Measurements from ENCODE around the gene GPSM1.

DNA sequence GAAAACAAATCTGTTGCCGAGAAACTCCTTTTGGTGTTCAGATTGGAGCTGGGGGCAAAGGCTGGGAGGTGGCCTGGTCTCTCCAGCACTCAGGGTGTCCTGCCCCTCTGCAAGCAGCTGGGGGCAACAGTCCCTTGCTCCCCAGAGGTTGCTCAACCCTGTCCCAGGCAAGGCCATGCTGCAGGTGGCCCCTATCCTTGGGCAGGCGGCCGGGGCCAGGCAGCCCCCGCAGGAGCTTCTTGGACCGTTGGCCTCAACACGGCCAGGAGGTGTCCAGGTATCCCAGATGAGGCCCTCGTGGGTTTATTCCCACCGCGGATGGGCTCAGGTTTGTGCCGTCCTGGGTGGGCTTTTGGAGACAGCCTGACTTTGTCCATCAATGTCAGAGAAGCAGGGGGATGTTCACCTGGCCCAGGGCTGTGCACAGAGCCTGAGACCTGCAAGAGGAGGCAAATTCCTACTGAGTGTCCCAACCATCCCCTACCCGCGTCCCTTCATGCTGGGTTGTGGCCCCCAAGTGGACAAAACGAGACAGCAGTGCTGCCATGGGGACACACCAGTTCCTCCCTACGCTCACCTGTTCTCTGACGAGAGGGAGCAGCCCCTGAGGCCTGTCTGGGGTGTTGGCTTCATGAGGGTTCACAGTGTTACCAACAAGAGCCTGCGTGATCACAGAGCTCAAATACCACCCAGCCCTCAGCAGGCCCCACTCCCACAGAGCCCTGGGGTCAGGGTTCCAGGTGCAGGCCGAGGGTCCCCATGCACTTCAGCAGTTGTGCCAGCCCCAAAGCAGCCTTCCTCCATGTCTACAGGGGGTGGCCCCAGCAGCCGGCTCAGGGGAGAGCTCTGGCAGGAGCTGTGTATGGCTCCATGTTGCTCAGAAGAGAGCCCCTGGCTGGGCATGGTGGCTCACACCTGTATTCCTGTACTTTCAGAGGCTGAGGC is 14.0 kb upstream of the GPSM1 start:
- TF ChIP-seq POLR2AphosphoS5 (IDR thresholded peaks at IDR 0.05; ENCODE audit: low read depth, low read length): no peak
- TF ChIP-seq CTCF (IDR thresholded peaks at IDR 0.05 in 2 of 3, conservative IDR thresholded peaks at IDR 0.05 in 1 of 3; ENCODE audit: borderline replicate concordance in 1 of 3, insufficient read depth in 1 of 3, low read depth in 2 of 3, low read length in 2 of 3): no peak
- no peak for TF ChIP-seq JUND (IDR thresholded peaks at IDR 0.05)
- TF ChIP-seq ZNF274 (IDR thresholded peaks at IDR 0.05; ENCODE audit: low read depth, low read length): no peak
- TF ChIP-seq ATF3 (IDR thresholded peaks at IDR 0.05): no peak
- no peak for TF ChIP-seq POLR2A (IDR thresholded peaks at IDR 0.05; ENCODE audit: borderline replicate concordance, extremely low read depth, insufficient read depth, insufficient read length)
- TF ChIP-seq, protein P1, sequence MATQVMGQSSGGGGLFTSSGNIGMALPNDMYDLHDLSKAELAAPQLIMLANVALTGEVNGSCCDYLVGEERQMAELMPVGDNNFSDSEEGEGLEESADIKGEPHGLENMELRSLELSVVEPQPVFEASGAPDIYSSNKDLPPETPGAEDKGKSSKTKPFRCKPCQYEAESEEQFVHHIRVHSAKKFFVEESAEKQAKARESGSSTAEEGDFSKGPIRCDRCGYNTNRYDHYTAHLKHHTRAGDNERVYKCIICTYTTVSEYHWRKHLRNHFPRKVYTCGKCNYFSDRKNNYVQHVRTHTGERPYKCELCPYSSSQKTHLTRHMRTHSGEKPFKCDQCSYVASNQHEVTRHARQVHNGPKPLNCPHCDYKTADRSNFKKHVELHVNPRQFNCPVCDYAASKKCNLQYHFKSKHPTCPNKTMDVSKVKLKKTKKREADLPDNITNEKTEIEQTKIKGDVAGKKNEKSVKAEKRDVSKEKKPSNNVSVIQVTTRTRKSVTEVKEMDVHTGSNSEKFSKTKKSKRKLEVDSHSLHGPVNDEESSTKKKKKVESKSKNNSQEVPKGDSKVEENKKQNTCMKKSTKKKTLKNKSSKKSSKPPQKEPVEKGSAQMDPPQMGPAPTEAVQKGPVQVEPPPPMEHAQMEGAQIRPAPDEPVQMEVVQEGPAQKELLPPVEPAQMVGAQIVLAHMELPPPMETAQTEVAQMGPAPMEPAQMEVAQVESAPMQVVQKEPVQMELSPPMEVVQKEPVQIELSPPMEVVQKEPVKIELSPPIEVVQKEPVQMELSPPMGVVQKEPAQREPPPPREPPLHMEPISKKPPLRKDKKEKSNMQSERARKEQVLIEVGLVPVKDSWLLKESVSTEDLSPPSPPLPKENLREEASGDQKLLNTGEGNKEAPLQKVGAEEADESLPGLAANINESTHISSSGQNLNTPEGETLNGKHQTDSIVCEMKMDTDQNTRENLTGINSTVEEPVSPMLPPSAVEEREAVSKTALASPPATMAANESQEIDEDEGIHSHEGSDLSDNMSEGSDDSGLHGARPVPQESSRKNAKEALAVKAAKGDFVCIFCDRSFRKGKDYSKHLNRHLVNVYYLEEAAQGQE (IDR thresholded peaks at IDR 0.05; ENCODE audit: low read depth): no peak
- TF ChIP-seq EZH2 (IDR thresholded peaks at IDR 0.05): no peak
- TF ChIP-seq EZH2phosphoT487 (IDR thresholded peaks at IDR 0.05; ENCODE audit: borderline replicate concordance): no peak
- no peak for TF ChIP-seq EGR1 (IDR thresholded peaks at IDR 0.05; ENCODE audit: low read depth)
- no peak for TF ChIP-seq ZBTB33 (IDR thresholded peaks at IDR 0.05; ENCODE audit: extremely low read depth, insufficient replicate concordance, low read length)
- TF ChIP-seq, protein P2, sequence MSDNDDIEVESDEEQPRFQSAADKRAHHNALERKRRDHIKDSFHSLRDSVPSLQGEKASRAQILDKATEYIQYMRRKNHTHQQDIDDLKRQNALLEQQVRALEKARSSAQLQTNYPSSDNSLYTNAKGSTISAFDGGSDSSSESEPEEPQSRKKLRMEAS (IDR thresholded peaks at IDR 0.05): no peak
- TF ChIP-seq CEBPB (IDR thresholded peaks at IDR 0.05; ENCODE audit: low read depth): no peak
- TF ChIP-seq SIN3A (IDR thresholded peaks at IDR 0.05; ENCODE audit: low read depth): no peak

All from HCT116 (cell line).